Heart left ventricle (tissue), 16 donors: ENCODE results near the gene CACNA2D3. TPM values are rescaled to one million over a fixed set of nuclear protein-coding genes. Genes with fewer than 3 reads are reported as not detected.
A peak's percentile ranks its signal among the peaks of the same experiment; 100 is the strongest.

ENCODE experiments used
- ATAC-seq, 4 donors: fragments of 200-7000 bp; cut with Tn5 transposase; one replicate each; pipeline ENCODE4 v1.9.1; 2020 to 2022; ENCODE audit warnings: moderate library complexity in 4 of 4, mild to moderate bottlenecking in 3 of 4, moderate number of reproducible peaks in 1 of 4
- DNase-seq, 5 donors: peaks; one replicate each; pipeline ENCODE4 v3.0.0-alpha.2; 2020
- H3K27ac ChIP-seq, 12 donors: fragments of 200-600 bp; sonication (generic) in 4 of 12; one replicate each; pipeline versions ENCODE4 v1.5.0 to v1.8.0; 2016 to 2022; ENCODE audit warnings: mild to moderate bottlenecking in 2 of 12
- H3K27me3 ChIP-seq, 9 donors: fragments of 200-600 bp; sonication (generic) in 2 of 9; one replicate each; pipeline versions ENCODE4 v1.5.1 to v1.8.0; 2016 to 2022; ENCODE audit warnings: mild to moderate bottlenecking in 3 of 9
- H3K36me3 ChIP-seq, 9 donors: fragments of 200-600 bp; sonication (generic) in 2 of 9; one replicate each; pipeline versions ENCODE4 v1.5.0 to v1.8.0; 2018 to 2022; ENCODE audit warnings: mild to moderate bottlenecking in 2 of 9
- H3K4me1 ChIP-seq, 12 donors: fragments of 200-600 bp; sonication (generic) in 4 of 12; one replicate each; pipeline versions ENCODE4 v1.5.0 to v1.8.0; 2016 to 2022; ENCODE audit warnings: mild to moderate bottlenecking in 3 of 12
- H3K4me3 ChIP-seq, 12 donors: fragments of 200-600 bp; sonication (generic) in 4 of 12; one replicate each; pipeline versions ENCODE4 v1.5.0 to v1.8.0; 2017 to 2022; ENCODE audit warnings: mild to moderate bottlenecking in 9 of 12, moderate library complexity in 4 of 12
- H3K9me3 ChIP-seq, 12 donors: fragments of 200-600 bp; sonication (generic) in 4 of 12; one replicate each; pipeline versions ENCODE4 v1.5.0 to v1.8.0; 2016 to 2022; ENCODE audit warnings: mild to moderate bottlenecking in 1 of 12
- POLR2A ChIP-seq, 2 donors: fragments of 450-650 bp; IDR thresholded peaks; one replicate each; pipeline ENCODE4 v1.6.1; 2017; ENCODE audit warnings: antibody characterized with exemption in 2 of 2, mild to moderate bottlenecking in 2 of 2, moderate library complexity in 2 of 2
- WGBS, 4 donors: extraction: QIAGEN DNeasy Blood & Tissue Kit in 2 of 4; methylation state at CpG; one replicate each; pipeline versions ENCODE4 v1.1.5 to v1.1.7; 2013 to 2018; 5-methylcytosine and 5-hydroxymethylcytosine counted together
- intact Hi-C, 10 donors: fragments of 100-400 bp; cut with DNase I; formaldehyde crosslinking; loops; one replicate each; pipeline versions ENCODE4 v1.11.1 to v1.14.2; 2022
- polyA plus RNA-seq, 2 donors: library from polyadenylated mRNA; stranded (reverse); fragments of 200-250 nt; gene quantifications; one replicate each; pipeline ENCODE4 v1.2.3, GENCODE V29; 2013
- total RNA-seq, 9 donors: library from RNA; depleted of rRNA in 2 of 9; stranded (reverse); fragments of >200 nt in 2 of 9; fragmentation: NEBNext Ultra II Directional in 3 of 9; extraction: Animal tissue kit (Norgen Biotek cat#: 25700) in 3 of 9; gene quantifications; one replicate each; pipeline versions ENCODE4 v1.1.0 to v1.2.4, GENCODE V29; 2016 to 2023
- TF ChIP-seq, protein P1 (sequence below), 12 donors: fragments of 200-600 bp; sonication (generic) in 4 of 12; IDR thresholded peaks; one replicate each; pipeline versions ENCODE4 v1.5.0 to v1.8.0; 2018 to 2022; ENCODE audit warnings: antibody characterized with exemption in 12 of 12, mild to moderate bottlenecking in 5 of 12
- donor health status: ischemic (EF 13 %, LVEDD 7.1; RV severe dilation, severe dysfunction).
- donor health status: healthy with polysubstance abuse.
- donor health status: DM: no; HTN: yes; CAD: no.
- donor health status: DM: no; HTN: no; CAD: no.
- donor health status: ischemic (EF 25% LVEDD 6.9; RV normal size, moderate dysfunction).
- donor health status: ischemic (EF 25% LVEDD 5.7; RV mildly dilated, moderate dysfunction).
- donor health status: healthy.
- donor health status: DM: yes; HTN: yes; CAD: no.
- donor health status: ischemic (EF 35%, LVEDD 5.7; RV mildly dilated, moderate dysfunction).
- donor health status: nonischemic (EF 11% LVEDD 7.7; RV severe dilation, severe dysfunction).
- donor health status: DM: yes; HTN: yes; CAD: no.
- donor health status: PGD.
- donor health status: ischemic (EF 29% LVEDD 5.4; RV normal size, mild dysfunction).
- donor health status: nonischemic (EF 23%, LVEDD 6.1; RV moderate dilation, normal function).

Gene CACNA2D3
- total and polyA plus RNA-seq, 11 donors, result 0.17 to 25.1 (median 12.8) TPM

DNA sequence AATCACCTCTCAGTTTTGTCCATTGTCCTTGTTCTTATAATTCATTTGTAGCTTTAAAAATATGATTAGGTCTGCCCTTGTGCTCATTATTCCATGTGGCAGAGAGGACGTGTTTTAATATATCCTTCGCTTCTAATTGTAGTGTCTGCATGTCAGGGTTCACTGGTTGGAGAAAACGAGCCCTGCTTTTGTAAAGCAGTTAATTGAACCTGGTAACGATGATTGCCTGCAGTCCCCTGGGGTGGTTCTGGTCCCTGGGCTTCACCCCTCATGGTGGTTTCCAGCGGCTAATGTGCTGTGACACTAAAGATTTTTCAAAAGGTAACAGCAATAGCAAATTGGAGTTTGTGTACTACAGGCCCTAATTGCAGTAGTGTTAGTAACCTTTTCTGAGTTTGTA is 299.6 kb downstream of the CACNA2D3 start:
- Histone ChIP-seq H3K36me3 (no peaks in the 10 kb centered on the region), H3K27me3 (no peaks in the 10 kb centered on the region), H3K4me3 (no peak overlapping the region), H3K9me3 (no peaks in the 10 kb centered on the region), H3K27ac (no peak overlapping the region), H3K4me1 (no peaks in the 10 kb centered on the region)
- TF ChIP-seq, protein P1, sequence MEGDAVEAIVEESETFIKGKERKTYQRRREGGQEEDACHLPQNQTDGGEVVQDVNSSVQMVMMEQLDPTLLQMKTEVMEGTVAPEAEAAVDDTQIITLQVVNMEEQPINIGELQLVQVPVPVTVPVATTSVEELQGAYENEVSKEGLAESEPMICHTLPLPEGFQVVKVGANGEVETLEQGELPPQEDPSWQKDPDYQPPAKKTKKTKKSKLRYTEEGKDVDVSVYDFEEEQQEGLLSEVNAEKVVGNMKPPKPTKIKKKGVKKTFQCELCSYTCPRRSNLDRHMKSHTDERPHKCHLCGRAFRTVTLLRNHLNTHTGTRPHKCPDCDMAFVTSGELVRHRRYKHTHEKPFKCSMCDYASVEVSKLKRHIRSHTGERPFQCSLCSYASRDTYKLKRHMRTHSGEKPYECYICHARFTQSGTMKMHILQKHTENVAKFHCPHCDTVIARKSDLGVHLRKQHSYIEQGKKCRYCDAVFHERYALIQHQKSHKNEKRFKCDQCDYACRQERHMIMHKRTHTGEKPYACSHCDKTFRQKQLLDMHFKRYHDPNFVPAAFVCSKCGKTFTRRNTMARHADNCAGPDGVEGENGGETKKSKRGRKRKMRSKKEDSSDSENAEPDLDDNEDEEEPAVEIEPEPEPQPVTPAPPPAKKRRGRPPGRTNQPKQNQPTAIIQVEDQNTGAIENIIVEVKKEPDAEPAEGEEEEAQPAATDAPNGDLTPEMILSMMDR (IDR thresholded peaks at IDR 0.05), result no peak
- no peak for TF ChIP-seq POLR2A (IDR thresholded peaks at IDR 0.05)
- intact Hi-C loops, result loop anchor here in 6 of 10 donors (10.0 kb wide), 5 partner anchors 433 to 1833 kb away; no protein-coding TSS in a partner anchor
- ATAC-seq, result no peak
- WGBS, 4 donors, result 77 to 87% (median 80%) methylated on average over 5 of the region's 5 CpGs
- DNase-seq, result no peak

DNA sequence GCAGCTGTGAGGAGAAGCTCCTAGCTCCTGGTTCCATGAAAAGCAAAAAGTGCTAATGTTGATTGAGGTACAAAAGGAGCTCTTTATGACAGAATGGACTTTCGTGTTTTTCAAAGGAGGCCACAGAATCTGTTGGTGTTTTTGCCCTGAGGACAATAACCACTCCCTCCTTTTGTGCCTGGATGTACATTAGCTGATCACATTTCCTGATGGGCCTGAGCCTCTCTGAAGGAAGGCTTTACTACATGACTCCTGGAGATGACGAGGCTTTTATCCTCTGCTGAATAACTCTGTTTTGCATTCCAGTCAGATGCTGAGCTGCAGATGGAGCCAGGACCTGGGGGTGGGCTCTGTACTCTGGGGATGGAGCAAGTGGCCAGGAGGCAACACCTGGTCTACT is 301.9 kb downstream of the CACNA2D3 start:
- H3K36me3 ChIP-seq, result no peaks in the 10 kb centered on the region
- no peak overlapping the region for H3K4me3 ChIP-seq
- intact Hi-C loops, result loop anchor here in 6 of 10 donors (10.0 kb wide), 5 partner anchors 431 to 1831 kb away; no protein-coding TSS in a partner anchor
- no peak for ATAC-seq
- no peaks in the 10 kb centered on the region for H3K9me3 ChIP-seq
- DNase-seq, result no peak
- H3K27me3 ChIP-seq, result no peaks in the 10 kb centered on the region
- WGBS, 4 donors, result 43 to 57% (median 51%) methylated on average over 2 of the region's 2 CpGs
- no peak for TF ChIP-seq POLR2A (IDR thresholded peaks at IDR 0.05)
- TF ChIP-seq, protein P1 (IDR thresholded peaks at IDR 0.05), result no peak
- peaks cover 0 to 6% (median 0%) of the 10 kb centered on the region in 12 donors for H3K4me1 ChIP-seq
- no peak overlapping the region for H3K27ac ChIP-seq

GRCh38 chr3:54426381-54426780 is 304.0 kb downstream of the CACNA2D3 start:
- DNase-seq (no peak), ATAC-seq (no peak)
- Histone ChIP-seq H3K9me3 (no peaks in the 10 kb centered on the region), H3K4me1 (peaks cover 0 to 6% (median 0%) of the 10 kb centered on the region in 12 donors), H3K27ac (no peak overlapping the region), H3K27me3 (peaks cover 0 to 2% (median 0%) of the 10 kb centered on the region in 9 donors), H3K4me3 (no peak overlapping the region), H3K36me3 (no peaks in the 10 kb centered on the region)
- no peak for TF ChIP-seq POLR2A (IDR thresholded peaks at IDR 0.05)
- TF ChIP-seq, protein P1 (IDR thresholded peaks at IDR 0.05), result no peak
- intact Hi-C loops, result loop anchor here in 7 of 10 donors (5.0 to 10.0 kb wide), 6 partner anchors 428 to 1828 kb away; no protein-coding TSS in a partner anchor

- intact Hi-C loops, result loop anchor here in 7 of 10 donors (5.0 to 10.0 kb wide), 6 partner anchors 427 to 1827 kb away; no protein-coding TSS in a partner anchor
- Histone ChIP-seq H3K36me3 (no peaks in the 10 kb centered on the region), H3K27ac (no peak overlapping the region), H3K27me3 (peaks cover 0 to 2% (median 0%) of the 10 kb centered on the region in 9 donors), H3K4me3 (peak overlapping the region in 1 of 12 donors; percentile 17), H3K9me3 (no peaks in the 10 kb centered on the region), H3K4me1 (peaks cover 0 to 6% (median 0%) of the 10 kb centered on the region in 12 donors)
- TF ChIP-seq POLR2A (IDR thresholded peaks at IDR 0.05), result no peak
- TF ChIP-seq, protein P1 (IDR thresholded peaks at IDR 0.05), result no peak
- DNase-seq (no peak), ATAC-seq (no peak)
- WGBS, 4 donors, result 83 to 93% (median 88%) methylated on average over 2 of the region's 2 CpGs
These were observed 305.1 kb downstream of the CACNA2D3 start for GRCh38 chr3:54427501-54427900.
